Fibroblast of mammary gland (primary cell): Measurements from ENCODE around the gene KIF20B.

ENCODE experiments used
- DNase-seq: peaks from one replicate; pipeline ENCODE4 v3.0.0-alpha.2; 2010; ENCODE audit warnings: low read depth
- H3K4me3 ChIP-seq: 2 replicates; pipeline ENCODE4 v1.5.1; 2011; ENCODE audit warnings: low read depth, mild to moderate bottlenecking, low read length, moderate library complexity; ENCODE audit not compliant: control insufficient read depth
- TF ChIP-seq, protein P1 (sequence below): conservative IDR thresholded peaks from 2 replicates; pipeline ENCODE4 v1.5.1; 2011; ENCODE audit warnings: low read depth, low read length, inconsistent platforms; ENCODE audit not compliant: control insufficient read depth, insufficient read depth

Gene KIF20B

DNA sequence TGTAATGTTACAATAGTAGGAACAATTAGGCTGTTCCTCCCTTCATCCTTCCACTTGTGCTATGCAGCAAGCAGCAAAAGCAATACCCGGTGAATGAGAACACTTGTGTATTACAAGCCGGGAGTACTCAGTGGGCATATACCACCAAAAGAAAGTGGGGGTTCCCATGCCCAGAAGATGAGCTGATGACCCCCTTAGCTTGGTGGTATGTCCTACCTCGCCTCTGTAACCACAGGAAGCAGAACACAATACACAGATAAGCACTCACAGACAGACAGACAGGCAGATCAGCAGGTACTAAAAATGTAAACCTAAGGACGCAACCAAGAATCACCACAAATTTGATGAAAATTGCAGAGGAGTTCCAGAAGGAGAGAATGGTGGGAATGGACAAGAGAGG is 15.5 kb upstream of the KIF20B start:
- TF ChIP-seq, protein P1, sequence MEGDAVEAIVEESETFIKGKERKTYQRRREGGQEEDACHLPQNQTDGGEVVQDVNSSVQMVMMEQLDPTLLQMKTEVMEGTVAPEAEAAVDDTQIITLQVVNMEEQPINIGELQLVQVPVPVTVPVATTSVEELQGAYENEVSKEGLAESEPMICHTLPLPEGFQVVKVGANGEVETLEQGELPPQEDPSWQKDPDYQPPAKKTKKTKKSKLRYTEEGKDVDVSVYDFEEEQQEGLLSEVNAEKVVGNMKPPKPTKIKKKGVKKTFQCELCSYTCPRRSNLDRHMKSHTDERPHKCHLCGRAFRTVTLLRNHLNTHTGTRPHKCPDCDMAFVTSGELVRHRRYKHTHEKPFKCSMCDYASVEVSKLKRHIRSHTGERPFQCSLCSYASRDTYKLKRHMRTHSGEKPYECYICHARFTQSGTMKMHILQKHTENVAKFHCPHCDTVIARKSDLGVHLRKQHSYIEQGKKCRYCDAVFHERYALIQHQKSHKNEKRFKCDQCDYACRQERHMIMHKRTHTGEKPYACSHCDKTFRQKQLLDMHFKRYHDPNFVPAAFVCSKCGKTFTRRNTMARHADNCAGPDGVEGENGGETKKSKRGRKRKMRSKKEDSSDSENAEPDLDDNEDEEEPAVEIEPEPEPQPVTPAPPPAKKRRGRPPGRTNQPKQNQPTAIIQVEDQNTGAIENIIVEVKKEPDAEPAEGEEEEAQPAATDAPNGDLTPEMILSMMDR, result no peak

DNA sequence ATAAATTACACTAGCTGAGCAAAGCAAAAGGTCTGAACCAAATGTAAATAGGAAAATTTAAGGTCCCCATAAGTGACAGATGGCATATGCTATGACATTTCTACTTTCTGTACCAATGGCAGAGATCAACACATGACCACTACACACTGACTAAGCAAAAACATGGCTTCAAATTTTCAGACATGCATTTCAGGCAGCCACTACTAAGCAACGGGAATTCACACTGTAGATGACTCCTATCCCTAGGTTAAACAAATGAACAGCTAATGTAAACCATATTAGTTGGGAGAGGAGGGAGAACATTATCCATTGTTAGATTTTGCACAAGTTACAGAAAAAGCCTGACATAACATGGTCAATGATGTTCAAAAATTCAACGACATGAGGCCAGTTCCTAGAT is 11.4 kb upstream of the KIF20B start:
- H3K4me3 ChIP-seq, result no peak overlapping the region
- TF ChIP-seq, protein P1, result no peak
- DNase-seq, result no peak

More for the DNA sequence above, 15.5 kb upstream of the KIF20B start:
- DNase-seq, result no peak
- H3K4me3 ChIP-seq, result no peak overlapping the region

DNA sequence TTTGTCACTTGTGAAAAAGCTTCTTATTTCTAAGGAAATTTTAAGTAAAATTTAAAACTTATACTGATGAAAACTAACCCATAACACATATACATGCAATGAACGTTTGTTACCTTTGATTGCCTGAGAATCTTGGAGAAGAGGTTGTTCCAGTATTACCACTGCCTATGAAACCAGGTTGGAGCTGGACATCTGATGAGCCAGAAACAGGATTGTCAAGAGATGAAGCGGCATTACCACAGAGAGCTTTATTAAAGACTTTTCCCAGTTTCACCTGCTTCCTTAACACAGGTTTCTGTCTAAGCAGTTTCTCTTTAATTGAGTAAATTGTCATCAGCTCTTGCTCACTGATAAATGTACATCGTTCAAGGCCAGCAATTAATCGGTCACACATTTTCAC is 9.0 kb upstream of the KIF20B start:
- DNase-seq, result no peak
- H3K4me3 ChIP-seq, result no peak overlapping the region
- TF ChIP-seq, protein P1, result no peak

DNA sequence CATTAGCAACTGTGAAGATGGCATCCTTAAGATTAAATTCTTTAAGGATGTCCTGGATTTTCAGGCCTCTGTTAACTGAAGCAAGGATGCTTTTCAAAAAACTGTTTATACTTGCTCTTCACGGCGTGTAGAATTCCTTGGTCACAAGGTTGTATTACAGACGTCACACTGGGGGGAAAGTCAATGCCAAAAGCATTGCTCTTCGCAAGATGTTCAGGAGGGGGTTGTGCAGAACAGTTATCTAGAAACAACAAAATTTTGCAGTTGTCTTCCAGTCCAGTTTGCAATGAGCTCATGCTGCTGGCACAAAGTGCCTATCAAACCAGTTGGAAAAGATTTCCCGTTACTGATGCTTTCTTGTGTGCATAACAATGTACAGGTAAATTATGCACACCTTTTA is 8.2 kb upstream of the KIF20B start:
- TF ChIP-seq, protein P1, result no peak
- DNase-seq, result no peak
- no peak overlapping the region for H3K4me3 ChIP-seq

DNA sequence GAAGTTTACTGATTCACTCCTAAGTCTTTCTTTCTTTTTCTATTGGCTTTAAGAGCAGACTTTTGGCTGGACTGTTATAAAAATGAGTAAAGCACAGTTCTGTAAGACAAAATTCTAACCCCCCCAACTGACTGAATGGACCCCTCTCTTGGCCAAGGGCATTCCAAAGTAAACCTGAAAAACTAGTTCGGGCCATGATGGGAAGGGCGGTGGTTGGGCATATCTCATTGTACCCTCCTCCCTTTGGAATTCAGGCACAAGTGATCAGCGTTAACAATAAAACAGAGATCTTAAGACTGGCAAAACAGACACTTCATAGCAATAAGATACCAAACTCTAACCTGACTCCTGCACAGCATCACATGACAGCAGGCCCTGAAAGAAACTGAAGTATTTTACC is 6.1 kb upstream of the KIF20B start:
- DNase-seq, result no peak
- TF ChIP-seq, protein P1, result no peak
- no peak overlapping the region for H3K4me3 ChIP-seq

DNA sequence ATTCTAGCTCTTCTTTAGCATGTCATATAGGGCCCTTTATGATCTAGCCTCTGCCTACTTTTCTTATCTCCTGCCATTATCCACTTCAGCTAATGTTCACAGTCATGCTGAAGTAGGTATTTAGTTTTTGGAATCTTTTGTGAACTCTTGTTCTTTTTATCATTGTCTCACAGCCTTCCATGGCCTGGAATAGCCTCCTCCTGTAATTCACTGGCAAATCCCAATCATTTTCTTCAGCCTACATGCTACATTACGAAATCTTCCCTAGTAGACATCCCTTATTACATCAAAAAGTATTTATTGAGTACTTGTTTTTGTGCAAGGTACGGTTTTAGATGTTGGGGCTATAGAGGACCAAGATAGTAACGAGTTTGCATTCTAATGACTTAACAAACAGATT is 3.4 kb upstream of the KIF20B start:
- TF ChIP-seq, protein P1, result no peak
- no peak overlapping the region for H3K4me3 ChIP-seq
- no peak for DNase-seq

DNA sequence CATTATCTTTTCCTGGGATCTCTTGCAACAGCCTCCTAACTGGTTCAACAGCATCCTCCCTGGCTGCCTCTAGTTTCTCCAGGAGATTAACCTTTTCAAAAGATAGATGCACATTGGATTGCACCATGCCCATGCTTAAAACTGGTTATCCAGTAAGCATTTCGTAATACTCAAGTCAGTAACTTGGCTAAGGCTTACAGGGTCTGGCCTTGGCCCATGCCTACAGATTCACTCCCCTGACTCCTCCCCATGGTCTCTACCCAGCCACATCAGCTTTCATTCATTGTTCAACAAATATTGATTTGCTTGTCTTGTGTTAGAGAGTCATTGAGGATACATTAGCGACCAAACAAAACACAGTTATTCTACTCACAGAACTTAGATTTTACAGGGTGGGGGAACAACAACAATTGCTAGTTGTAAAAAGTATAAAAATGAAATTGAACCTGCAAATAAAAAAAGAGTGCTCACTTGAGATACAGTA is 1.8 kb upstream of the KIF20B start:
- H3K4me3 ChIP-seq, result no peak overlapping the region
- DNase-seq, result peak; percentile 53
- TF ChIP-seq, protein P1, result no peak
